Muscle of back (tissue), 13 donors: ENCODE results near the gene GTPBP4. TPM values are rescaled to one million over a fixed set of nuclear protein-coding genes. Genes with fewer than 3 reads are reported as not detected.
A peak's percentile ranks its signal among the peaks of the same experiment; 100 is the strongest.

ENCODE experiments used
- DNase-seq, 3 donors: peaks; one replicate each; pipeline versions ENCODE4 v3.0.0 to v3.0.0-alpha.2; 2013
- long read RNA-seq, 9 donors: transcript quantifications; one replicate each; lab custom pipeline, GENCODE V29; 2026
- polyA plus RNA-seq, 10 donors: library from polyadenylated mRNA; unstranded; fragments of 120-200 nt; gene quantifications; one replicate each; pipeline ENCODE4 v1.2.1, GENCODE V29; 2013; ENCODE audit not compliant: insufficient read length in 10 of 10

The GTPBP4 gene
- polyA plus RNA-seq = 10 to 100 TPM; 37.4 to 55.4 (median 48.8) TPM
- long read RNA-seq, donor 1, full-length matches to known transcripts = 2 of 2 reads
- long read RNA-seq, donor 1, partial matches to known transcripts = 0 of 2 reads
- long read RNA-seq, donor 1, other reads (novel, unspliced or antisense) = 0 of 2 reads
- long read RNA-seq, donor 2, full-length matches to known transcripts = 1 of 1 reads
- long read RNA-seq, donor 2, partial matches to known transcripts = 0 of 1 reads
- long read RNA-seq, donor 2, other reads (novel, unspliced or antisense) = 0 of 1 reads
- long read RNA-seq, donor 3 = 0 reads
- long read RNA-seq, donor 4, full-length matches to known transcripts = 7 of 7 reads
- long read RNA-seq, donor 4, partial matches to known transcripts = 0 of 7 reads
- long read RNA-seq, donor 4, other reads (novel, unspliced or antisense) = 0 of 7 reads
- long read RNA-seq, donor 5, full-length matches to known transcripts = 3 of 8 reads
- long read RNA-seq, donor 5, partial matches to known transcripts = 5 of 8 reads
- long read RNA-seq, donor 5, other reads (novel, unspliced or antisense) = 0 of 8 reads
- long read RNA-seq, donor 6, full-length matches to known transcripts = 7 of 13 reads
- long read RNA-seq, donor 6, partial matches to known transcripts = 6 of 13 reads
- long read RNA-seq, donor 6, other reads (novel, unspliced or antisense) = 0 of 13 reads
- long read RNA-seq, donor 7, full-length matches to known transcripts = 3 of 3 reads
- long read RNA-seq, donor 7, partial matches to known transcripts = 0 of 3 reads
- long read RNA-seq, donor 7, other reads (novel, unspliced or antisense) = 0 of 3 reads
- long read RNA-seq, donor 8, full-length matches to known transcripts = 4 of 4 reads
- long read RNA-seq, donor 8, partial matches to known transcripts = 0 of 4 reads
- long read RNA-seq, donor 8, other reads (novel, unspliced or antisense) = 0 of 4 reads
- long read RNA-seq, donor 9, full-length matches to known transcripts = 2 of 2 reads
- long read RNA-seq, donor 9, partial matches to known transcripts = 0 of 2 reads
- long read RNA-seq, donor 9, other reads (novel, unspliced or antisense) = 0 of 2 reads

- peak; percentile 98 to 99 (median 99) for DNase-seq
Measured at GRCh38 chr10:987870-988666, at the start of gene GTPBP4. TSS of gene GTPBP4 (plus strand) at chr10:988434. CDS start at chr10:988480, 46 bp downstream.

- no peak for DNase-seq
Measured at GRCh38 chr10:938941-939678, 49.1 kb upstream of the GTPBP4 start.

- no peak for DNase-seq
Measured at GRCh38 chr10:943334-944033, 44.8 kb upstream of the GTPBP4 start.

- peak in 2 of 3 donors; percentile 22 to 45 for DNase-seq
Measured at GRCh38 chr10:944034-944831, 44.0 kb upstream of the GTPBP4 start.

- DNase-seq = no peak
Measured at GRCh38 chr10:945778-946177, 42.5 kb upstream of the GTPBP4 start.

- DNase-seq = no peak
Measured at GRCh38 chr10:947051-947450, 41.2 kb upstream of the GTPBP4 start.

- no peak for DNase-seq
Measured at GRCh38 chr10:947881-948280, 40.4 kb upstream of the GTPBP4 start.

GRCh38 chr10:948347-948746, 39.9 kb upstream of the GTPBP4 start:
- no peak for DNase-seq

GRCh38 chr10:949446-949845, 38.8 kb upstream of the GTPBP4 start:
- DNase-seq = no peak

GRCh38 chr10:953836-954235, 34.4 kb upstream of the GTPBP4 start:
- no peak for DNase-seq

GRCh38 chr10:954396-954795, 33.8 kb upstream of the GTPBP4 start:
- DNase-seq = no peak

- DNase-seq = no peak
Measured at GRCh38 chr10:955127-955819, 33.0 kb upstream of the GTPBP4 start.

GRCh38 chr10:955820-956217, 32.4 kb upstream of the GTPBP4 start:
- no peak for DNase-seq

GRCh38 chr10:958106-958505, 30.1 kb upstream of the GTPBP4 start:
- DNase-seq = no peak

- no peak for DNase-seq
Measured at GRCh38 chr10:958856-959255, 29.4 kb upstream of the GTPBP4 start.

GRCh38 chr10:962342-962741, 25.9 kb upstream of the GTPBP4 start:
- no peak for DNase-seq

GRCh38 chr10:963186-963585, 25.0 kb upstream of the GTPBP4 start:
- no peak for DNase-seq

- DNase-seq = no peak
Measured at GRCh38 chr10:963655-964054, 24.6 kb upstream of the GTPBP4 start.
